ENCODE data around the gene NXPH3.

DNA sequence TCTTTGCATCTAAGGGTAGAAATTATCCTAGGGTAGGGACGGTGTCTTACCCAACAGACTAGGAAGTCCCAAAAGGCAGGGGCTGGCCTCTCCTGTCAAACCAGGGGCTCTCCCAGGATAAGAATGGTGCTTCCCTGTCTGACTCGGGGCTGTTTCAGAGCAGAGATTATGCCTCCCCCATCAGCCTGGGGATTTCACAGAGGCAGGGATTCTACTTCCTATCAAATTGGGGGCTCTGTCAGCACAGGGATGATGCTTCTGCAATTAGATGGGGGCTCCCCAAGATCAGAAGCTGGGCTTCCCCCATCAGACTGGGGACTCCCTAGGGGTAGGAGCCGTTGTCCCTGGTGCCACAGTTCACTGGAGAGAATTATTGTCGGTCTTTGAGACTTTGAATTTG lies 2.3 kb downstream of the NXPH3 start:
- TF ChIP-seq EZH2 (IDR thresholded peaks at IDR 0.05) (no peak), POLR2AphosphoS5 (IDR thresholded peaks at IDR 0.05; ENCODE audit: borderline replicate concordance, low read depth, low read length) (no peak)

Data from SK-N-MC (cell line).